Measurements from ENCODE around the gene HOGA1. TPM values are rescaled to one million over a fixed set of nuclear protein-coding genes. Genes with fewer than 3 reads are reported as not detected.

The HOGA1 gene
- total RNA-seq, 2 experiments from 2014 or later = not detected

- Mint-ChIP-seq H3K27me3 (no peaks in the 10 kb centered on the region), H3K4me3 (no peak overlapping the region), H3K4me1 (no peaks in the 10 kb centered on the region), H3K27ac (no peak overlapping the region), H3K36me3 (ENCODE audit: low read depth) (no peaks in the 10 kb centered on the region), H3K9me3 (ENCODE audit: low read depth) (no peaks in the 10 kb centered on the region)
- CTCF ChIA-PET = interaction anchor here (0.8 to 1.4 kb wide), 4 partner anchors 10 to 388 kb away, joined by 3 to 4 read pairs (median 3); no protein-coding TSS in a partner anchor
- DNase-seq = no peak
- POLR2A ChIA-PET = no interaction called here
- no peak for ATAC-seq
- intact Hi-C loops (cut with DNase I, micrococcal nuclease) = no loop called here
Measured at GRCh38 chr10:97598407-97599271, 14.4 kb downstream of the HOGA1 start.

GRCh38 chr10:97599272-97599619 lies 15.1 kb downstream of the HOGA1 start:
- CTCF ChIA-PET = no interaction called here
- H3K4me3 Mint-ChIP-seq = no peak overlapping the region
- no peaks in the 10 kb centered on the region for H3K27me3 Mint-ChIP-seq
- intact Hi-C loops (cut with DNase I, micrococcal nuclease) = no loop called here
- H3K27ac Mint-ChIP-seq = no peak overlapping the region
- ATAC-seq (no peak), DNase-seq (no peak)
- no peaks in the 10 kb centered on the region for H3K36me3 Mint-ChIP-seq (ENCODE audit: low read depth)
- H3K9me3 Mint-ChIP-seq (ENCODE audit: low read depth) = no peaks in the 10 kb centered on the region
- H3K4me1 Mint-ChIP-seq = no peaks in the 10 kb centered on the region
- POLR2A ChIA-PET = no interaction called here

GRCh38 chr10:97600616-97601015 lies 16.4 kb downstream of the HOGA1 start:
- POLR2A ChIA-PET = no interaction called here
- no peak overlapping the region for H3K27ac Mint-ChIP-seq
- H3K4me1 Mint-ChIP-seq = no peaks in the 10 kb centered on the region
- H3K27me3 Mint-ChIP-seq = no peaks in the 10 kb centered on the region
- CTCF ChIA-PET = interaction anchor here (0.9 kb wide), 1 partner anchor 29 kb away, joined by 3 read pairs; no protein-coding TSS in a partner anchor
- ATAC-seq = no peak
- DNase-seq = no peak
- no peaks in the 10 kb centered on the region for H3K9me3 Mint-ChIP-seq (ENCODE audit: low read depth)
- H3K36me3 Mint-ChIP-seq (ENCODE audit: low read depth) = no peaks in the 10 kb centered on the region
- no peak overlapping the region for H3K4me3 Mint-ChIP-seq
- intact Hi-C loops (cut with DNase I, micrococcal nuclease) = no loop called here

- H3K4me3 Mint-ChIP-seq = no peak overlapping the region
- H3K27ac Mint-ChIP-seq = no peak overlapping the region
- DNase-seq (no peak), ATAC-seq (no peak)
- H3K36me3 Mint-ChIP-seq (ENCODE audit: low read depth) = no peaks in the 10 kb centered on the region
- intact Hi-C loops (cut with DNase I, micrococcal nuclease) = no loop called here
- H3K4me1 Mint-ChIP-seq = no peaks in the 10 kb centered on the region
- H3K27me3 Mint-ChIP-seq = no peaks in the 10 kb centered on the region
- ChIA-PET POLR2A (no interaction called here), CTCF (interaction anchor here (0.9 kb wide), 1 partner anchor 30 kb away, joined by 3 read pairs; no protein-coding TSS in a partner anchor)
- no peaks in the 10 kb centered on the region for H3K9me3 Mint-ChIP-seq (ENCODE audit: low read depth)
Measured at GRCh38 chr10:97601268-97602215, 17.4 kb downstream of the HOGA1 start.

GRCh38 chr10:97607095-97607636 lies 23.0 kb downstream of the HOGA1 start:
- ChIA-PET POLR2A (no interaction called here), CTCF (no interaction called here)
- Mint-ChIP-seq H3K4me3 (no peak overlapping the region), H3K9me3 (ENCODE audit: low read depth) (no peaks in the 10 kb centered on the region), H3K4me1 (no peaks in the 10 kb centered on the region), H3K27me3 (no peaks in the 10 kb centered on the region), H3K27ac (no peak overlapping the region), H3K36me3 (ENCODE audit: low read depth) (no peaks in the 10 kb centered on the region)
- ATAC-seq (no peak), DNase-seq (no peak)
- intact Hi-C loops (cut with DNase I, micrococcal nuclease) = no loop called here

- POLR2A ChIA-PET = interaction anchor here (0.6 kb wide), 1 partner anchor 117 kb away, joined by 4 read pairs; no protein-coding TSS in a partner anchor
- CTCF ChIA-PET = interaction anchor here (0.5 to 1.4 kb wide), 3 partner anchors 11 to 735 kb away, joined by 4 to 6 read pairs (median 4); no protein-coding TSS in a partner anchor
- DNase-seq (no peak), ATAC-seq (no peak)
- Mint-ChIP-seq H3K9me3 (ENCODE audit: low read depth) (no peaks in the 10 kb centered on the region), H3K27ac (no peak overlapping the region), H3K36me3 (ENCODE audit: low read depth) (no peaks in the 10 kb centered on the region), H3K4me3 (no peak overlapping the region), H3K27me3 (no peaks in the 10 kb centered on the region), H3K4me1 (no peaks in the 10 kb centered on the region)
- intact Hi-C loops (cut with DNase I, micrococcal nuclease) = no loop called here
Measured at GRCh38 chr10:97608991-97609561, 24.9 kb downstream of the HOGA1 start.

GRCh38 chr10:97611473-97611872 lies 27.3 kb downstream of the HOGA1 start:
- DNase-seq (no peak), ATAC-seq (no peak)
- Mint-ChIP-seq H3K27ac (no peak overlapping the region), H3K4me1 (no peaks in the 10 kb centered on the region), H3K4me3 (no peak overlapping the region), H3K9me3 (ENCODE audit: low read depth) (no peaks in the 10 kb centered on the region), H3K27me3 (no peaks in the 10 kb centered on the region), H3K36me3 (ENCODE audit: low read depth) (no peaks in the 10 kb centered on the region)
- ChIA-PET POLR2A (no interaction called here), CTCF (interaction anchor here (1.6 kb wide), 1 partner anchor 39 kb away, joined by 5 read pairs; the partner anchor contains the start of gene ANKRD2)
- intact Hi-C loops (cut with DNase I, micrococcal nuclease) = no loop called here

- POLR2A ChIA-PET = no interaction called here
- DNase-seq (no peak), ATAC-seq (no peak)
- Mint-ChIP-seq H3K36me3 (ENCODE audit: low read depth) (no peaks in the 10 kb centered on the region), H3K27me3 (no peaks in the 10 kb centered on the region), H3K27ac (no peak overlapping the region), H3K4me3 (no peak overlapping the region), H3K9me3 (ENCODE audit: low read depth) (no peaks in the 10 kb centered on the region), H3K4me1 (no peaks in the 10 kb centered on the region)
- intact Hi-C loops (cut with DNase I, micrococcal nuclease) = loop anchor here in 1 of 2 experiments (1.0 kb wide), 1 partner anchor 40 kb away; the partner anchor contains the start of gene ANKRD2
- CTCF ChIA-PET = interaction anchor here (1.2 to 1.6 kb wide), 2 partner anchors 10 to 40 kb away, joined by 5 to 6 read pairs; partner anchors contain the start of gene ANKRD2
Measured at GRCh38 chr10:97612386-97612785, 28.2 kb downstream of the HOGA1 start.

- ATAC-seq (no peak), DNase-seq (no peak)
- H3K4me1 Mint-ChIP-seq = no peaks in the 10 kb centered on the region
- no peaks in the 10 kb centered on the region for H3K36me3 Mint-ChIP-seq (ENCODE audit: low read depth)
- intact Hi-C loops (cut with DNase I, micrococcal nuclease) = no loop called here
- H3K27ac Mint-ChIP-seq = no peak overlapping the region
- ChIA-PET POLR2A (no interaction called here), CTCF (no interaction called here)
- H3K27me3 Mint-ChIP-seq = no peaks in the 10 kb centered on the region
- H3K4me3 Mint-ChIP-seq = no peak overlapping the region
- H3K9me3 Mint-ChIP-seq (ENCODE audit: low read depth) = no peaks in the 10 kb centered on the region
Measured at GRCh38 chr10:97618285-97618684, 34.1 kb downstream of the HOGA1 start.

GRCh38 chr10:97618733-97619132 lies 34.5 kb downstream of the HOGA1 start:
- Mint-ChIP-seq H3K27ac (no peak overlapping the region), H3K9me3 (ENCODE audit: low read depth) (no peaks in the 10 kb centered on the region), H3K4me1 (no peaks in the 10 kb centered on the region), H3K27me3 (no peaks in the 10 kb centered on the region), H3K4me3 (no peak overlapping the region), H3K36me3 (ENCODE audit: low read depth) (no peaks in the 10 kb centered on the region)
- intact Hi-C loops (cut with DNase I, micrococcal nuclease) = no loop called here
- ChIA-PET POLR2A (interaction anchor here (0.5 kb wide), 1 partner anchor 83 kb away, joined by 3 read pairs; no protein-coding TSS in a partner anchor), CTCF (interaction anchor here (0.5 kb wide), 1 partner anchor 782 kb away, joined by 3 read pairs; no protein-coding TSS in a partner anchor)
- ATAC-seq (no peak), DNase-seq (no peak)

- DNase-seq (no peak), ATAC-seq (no peak)
- no peaks in the 10 kb centered on the region for H3K9me3 Mint-ChIP-seq (ENCODE audit: low read depth)
- ChIA-PET POLR2A (interaction anchor here (0.8 kb wide), 1 partner anchor 114 kb away, joined by 3 read pairs; no protein-coding TSS in a partner anchor), CTCF (interaction anchor here (0.7 to 1.5 kb wide), 3 partner anchors 10 to 69 kb away, joined by 3 to 6 read pairs (median 4); no protein-coding TSS in a partner anchor)
- no peaks in the 10 kb centered on the region for H3K4me1 Mint-ChIP-seq
- H3K27ac Mint-ChIP-seq = no peak overlapping the region
- H3K4me3 Mint-ChIP-seq = no peak overlapping the region
- H3K36me3 Mint-ChIP-seq (ENCODE audit: low read depth) = no peaks in the 10 kb centered on the region
- no peaks in the 10 kb centered on the region for H3K27me3 Mint-ChIP-seq
- intact Hi-C loops (cut with DNase I, micrococcal nuclease) = no loop called here
Measured at GRCh38 chr10:97623277-97623676, 39.1 kb downstream of the HOGA1 start.

All from activated CD4-positive, alpha-beta T cell treated with anti-CD3 and anti-CD28 coated beads for 36 hours (primary cell).